NCI-H2107 treated with DMSO at 0.1 percent for 48 hours (cell line): ENCODE measurements around the gene ZCCHC9.
"Not testable (repeated sequence)": the region's sequence is repeated elsewhere in the genome, so short reads cannot be mapped to it uniquely, and the experiment has no call there.

ENCODE experiments used
- DNase-seq: peaks from one replicate; lab custom pipeline; 2025; ENCODE audit not compliant: unreplicated experiment; lab: John Stamatoyannopoulos, UW

The ZCCHC9 gene

GRCh38 chr5:81305785-81306184 lies 4.4 kb downstream of the ZCCHC9 start:
- DNase-seq: no peak

- DNase-seq: no peak
Measured at GRCh38 chr5:81308836-81309235, 7.4 kb downstream of the ZCCHC9 start.

- DNase-seq: no peak
Measured at GRCh38 chr5:81310402-81311063, 9.1 kb downstream of the ZCCHC9 start.

- DNase-seq: no peak
Measured at GRCh38 chr5:81313278-81313677, 11.9 kb downstream of the ZCCHC9 start.

GRCh38 chr5:81313686-81314085 lies 12.3 kb downstream of the ZCCHC9 start:
- no peak for DNase-seq

- no peak for DNase-seq
Measured at GRCh38 chr5:81314581-81314980, 13.2 kb downstream of the ZCCHC9 start.

- no peak for DNase-seq
Measured at GRCh38 chr5:81315336-81315735, 13.9 kb downstream of the ZCCHC9 start.

- DNase-seq: no peak
Measured at GRCh38 chr5:81315830-81316229, 14.4 kb downstream of the ZCCHC9 start.

- no peak for DNase-seq
Measured at GRCh38 chr5:81316571-81316970, 15.2 kb downstream of the ZCCHC9 start.

- no peak for DNase-seq
Measured at GRCh38 chr5:81317536-81317935, 16.1 kb downstream of the ZCCHC9 start.

- DNase-seq: no peak
Measured at GRCh38 chr5:81326554-81326953, 25.2 kb downstream of the ZCCHC9 start.

GRCh38 chr5:81334304-81335061 lies 33.1 kb downstream of the ZCCHC9 start:
- DNase-seq: no peak

GRCh38 chr5:81335946-81336345 lies 34.6 kb downstream of the ZCCHC9 start:
- no peak for DNase-seq

GRCh38 chr5:81336556-81336955 lies 35.2 kb downstream of the ZCCHC9 start:
- DNase-seq: no peak

- no peak for DNase-seq
Measured at GRCh38 chr5:81337803-81338202, 36.4 kb downstream of the ZCCHC9 start.

GRCh38 chr5:81338213-81338612 lies 36.8 kb downstream of the ZCCHC9 start:
- DNase-seq: not testable (repeated sequence)

GRCh38 chr5:81344736-81345135 lies 43.3 kb downstream of the ZCCHC9 start:
- DNase-seq: no peak

GRCh38 chr5:81345411-81346003 lies 44.1 kb downstream of the ZCCHC9 start:
- no peak for DNase-seq

GRCh38 chr5:81349161-81349560 lies 47.8 kb downstream of the ZCCHC9 start:
- no peak for DNase-seq

GRCh38 chr5:81350507-81350906 lies 49.1 kb downstream of the ZCCHC9 start:
- DNase-seq: no peak

- DNase-seq: no peak
Measured at GRCh38 chr5:81353189-81353588, 51.8 kb downstream of the ZCCHC9 start.

GRCh38 chr5:81354093-81354492 lies 52.7 kb downstream of the ZCCHC9 start:
- DNase-seq: no peak
